Muscle of arm (tissue), 12 donors: Measurements from ENCODE around the gene PIMREG. TPM values are rescaled to one million over a fixed set of nuclear protein-coding genes. Genes with fewer than 3 reads are reported as not detected.

Source experiments
- DNase-seq: peaks from one replicate; pipeline ENCODE4 v3.0.0-alpha.2; 2013
- polyA plus RNA-seq, 12 donors: library from polyadenylated mRNA; unstranded; fragments of 120-200 nt; gene quantifications; one replicate each; pipeline ENCODE4 v1.2.1, GENCODE V29; 2013; ENCODE audit not compliant: insufficient read length in 12 of 12

Gene PIMREG
- polyA plus RNA-seq, 12 donors, result 7.8 to 20.2 (median 12.6) TPM; not detected in 1

- no peak for DNase-seq
Observed at GRCh38 chr17:6458460-6458950, 14.2 kb downstream of the PIMREG start.

- DNase-seq, result no peak
Observed at GRCh38 chr17:6460531-6461161, 16.4 kb downstream of the PIMREG start.

GRCh38 chr17:6461246-6461645 is 17.0 kb downstream of the PIMREG start:
- no peak for DNase-seq

GRCh38 chr17:6461792-6462524 is 17.7 kb downstream of the PIMREG start:
- no peak for DNase-seq

- no peak for DNase-seq
Observed at GRCh38 chr17:6462692-6463091, 18.4 kb downstream of the PIMREG start.

GRCh38 chr17:6463616-6464445 is 19.6 kb downstream of the PIMREG start:
- no peak for DNase-seq

GRCh38 chr17:6464446-6465041 is 20.3 kb downstream of the PIMREG start:
- DNase-seq, result no peak

- no peak for DNase-seq
Observed at GRCh38 chr17:6465206-6466003, 21.1 kb downstream of the PIMREG start.

- DNase-seq, result no peak
Observed at GRCh38 chr17:6467567-6467966, 23.3 kb downstream of the PIMREG start.

- no peak for DNase-seq
Observed at GRCh38 chr17:6468051-6468790, 24.0 kb downstream of the PIMREG start.

GRCh38 chr17:6470146-6470718 is 26.0 kb downstream of the PIMREG start:
- no peak for DNase-seq

GRCh38 chr17:6470751-6471521 is 26.7 kb downstream of the PIMREG start:
- no peak for DNase-seq

- no peak for DNase-seq
Observed at GRCh38 chr17:6471531-6472465, 27.5 kb downstream of the PIMREG start.

GRCh38 chr17:6472517-6472916 is 28.3 kb downstream of the PIMREG start:
- no peak for DNase-seq

- DNase-seq, result peak; percentile 74
Observed at GRCh38 chr17:6473128-6473767, 29.0 kb downstream of the PIMREG start.

- no peak for DNase-seq
Observed at GRCh38 chr17:6474376-6474775, 30.1 kb downstream of the PIMREG start.

- no peak for DNase-seq
Observed at GRCh38 chr17:6474906-6475305, 30.7 kb downstream of the PIMREG start.

- DNase-seq, result no peak
Observed at GRCh38 chr17:6475411-6475810, 31.2 kb downstream of the PIMREG start.
